IMR-90 (cell line): ENCODE data around the gene MUC7. TPM values are rescaled to one million over a fixed set of nuclear protein-coding genes. Genes with fewer than 3 reads are reported as not detected.

ENCODE experiments used
- ATAC-seq: fragments of 200-7000 bp; cut with Tn5 transposase; 2 replicates; pipeline ENCODE4 v1.9.1; 2020; ENCODE audit warnings: low read depth, mild to moderate bottlenecking, moderate library complexity
- BruUV-seq: library from RNA; stranded (reverse); fragments of 400-500 nt; replicated peaks from 2 replicates; lab custom pipeline; 2021; lab: Mats Ljungman, UMichigan
- CTCF ChIA-PET: fragments of 300-600 bp; formaldehyde crosslinking; extraction: SDS; loops from one replicate; lab custom pipeline; 2021; ENCODE audit warnings: antibody characterized with exemption; lab: Yijun Ruan, JAX
- POLR2A ChIA-PET: fragments of 300-600 bp; sonication (Branson Sonifier 250); formaldehyde crosslinking; loops from one replicate; lab custom pipeline; 2022; ENCODE audit warnings: antibody characterized with exemption; ENCODE audit not compliant: unreplicated experiment; lab: Charles Lee
- DNase-seq: peaks from one replicate; pipeline ENCODE4 v3.0.0; 2013
- H2AFZ ChIP-seq: replicated peaks from 2 replicates; pipeline ENCODE3; 2013; ENCODE audit warnings: low read length, mild to moderate bottlenecking; ENCODE audit not compliant: poor library complexity
- H2AK5ac ChIP-seq: 2 replicates; pipeline ENCODE4 v1.6.1; 2013; ENCODE audit warnings: low read depth, low read length, inconsistent platforms
- H2AK9ac ChIP-seq: replicated peaks from 2 replicates; pipeline ENCODE3; 2013; ENCODE audit warnings: mild to moderate bottlenecking, low read depth, low read length, moderate library complexity; ENCODE audit not compliant: poor library complexity
- H2BK120ac ChIP-seq: 2 replicates; pipeline ENCODE4 v1.6.1; 2013; ENCODE audit warnings: low read depth, low read length, inconsistent platforms
- H2BK15ac ChIP-seq: 3 replicates; pipeline ENCODE4 v1.6.1; 2013; ENCODE audit warnings: low read depth, low read length, inconsistent platforms
- H2BK20ac ChIP-seq: 2 replicates; pipeline ENCODE4 v1.6.1; 2013; ENCODE audit warnings: low read depth, mild to moderate bottlenecking, inconsistent platforms, low read length, moderate library complexity
- H2BK5ac ChIP-seq: 2 replicates; pipeline ENCODE4 v1.6.1; 2013; ENCODE audit warnings: mild to moderate bottlenecking, low read depth, low read length, inconsistent platforms; ENCODE audit not compliant: poor library complexity, severe bottlenecking
- H3K14ac ChIP-seq: replicated peaks from 2 replicates; pipeline ENCODE4 v1.6.1; 2013; ENCODE audit warnings: low read depth, low read length, inconsistent platforms
- H3K18ac ChIP-seq: 2 replicates; pipeline ENCODE4 v1.6.1; 2013; ENCODE audit warnings: low read depth, low read length, control low read depth
- H3K23ac ChIP-seq: 2 replicates; pipeline ENCODE4 v1.6.1; 2013; ENCODE audit warnings: low read depth, low read length, inconsistent platforms
- H3K27ac ChIP-seq: 2 replicates; pipeline ENCODE4 v1.5.1; 2013; ENCODE audit warnings: mild to moderate bottlenecking, control low read depth, low read length; ENCODE audit not compliant: insufficient read depth
- H3K27me3 ChIP-seq: 2 replicates; pipeline ENCODE4 v1.6.1; 2013; ENCODE audit warnings: low read length; ENCODE audit not compliant: control insufficient read depth, insufficient read depth
- H3K36me3 ChIP-seq: 2 replicates; pipeline ENCODE4 v1.6.1; 2013; ENCODE audit warnings: low read length, mixed read lengths; ENCODE audit not compliant: control insufficient read depth, insufficient read depth
- H3K4ac ChIP-seq: 2 replicates; pipeline ENCODE4 v1.6.1; 2013; ENCODE audit warnings: low read depth, low read length, inconsistent platforms
- H3K4me1 ChIP-seq: 2 replicates; pipeline ENCODE4 v1.6.1; 2013; ENCODE audit warnings: low read length, mixed read lengths; ENCODE audit not compliant: control insufficient read depth, insufficient read depth
- H3K4me2 ChIP-seq: 2 replicates; pipeline ENCODE4 v1.6.1; 2013; ENCODE audit warnings: low read depth, mild to moderate bottlenecking, control low read depth, low read length, moderate library complexity
- H3K4me3 ChIP-seq: 2 replicates; pipeline ENCODE4 v1.5.1; 2013; ENCODE audit warnings: low read depth, mild to moderate bottlenecking, control low read depth, low read length, moderate library complexity; ENCODE audit not compliant: insufficient read depth
- H3K56ac ChIP-seq: 2 replicates; pipeline ENCODE4 v1.6.1; 2013; ENCODE audit warnings: low read length, inconsistent platforms; ENCODE audit not compliant: insufficient read depth; ENCODE audit errors: extremely low read depth
- H3K79me1 ChIP-seq, 2 experiments: 2 replicates each; pipeline ENCODE4 v1.6.1; 2013; ENCODE audit warnings: low read length in 2 of 2, inconsistent platforms in 1 of 2, low read depth in 1 of 2
- H3K9ac ChIP-seq: 2 replicates; pipeline ENCODE4 v1.6.1; 2013; ENCODE audit warnings: low read depth, low read length, control low read depth
- H3K9me1 ChIP-seq: 2 replicates; pipeline ENCODE4 v1.6.1; 2013; ENCODE audit warnings: low read length, inconsistent platforms; ENCODE audit not compliant: insufficient read depth
- H3K9me3 ChIP-seq: 2 replicates; pipeline ENCODE4 v1.6.1; 2013; ENCODE audit warnings: low read length; ENCODE audit not compliant: control insufficient read depth, insufficient read depth
- H4K20me1 ChIP-seq: 2 replicates; pipeline ENCODE4 v1.6.1; 2013; ENCODE audit warnings: low read length, inconsistent platforms; ENCODE audit not compliant: insufficient read depth
- H4K5ac ChIP-seq: 2 replicates; pipeline ENCODE4 v1.6.1; 2013; ENCODE audit warnings: mild to moderate bottlenecking, low read depth, low read length, control low read depth
- H4K8ac ChIP-seq, 2 experiments: 2 replicates each; pipeline ENCODE4 v1.6.1; 2013; ENCODE audit warnings: low read depth in 2 of 2, low read length in 2 of 2, control low read depth in 1 of 2, inconsistent platforms in 1 of 2
- H4K91ac ChIP-seq: 2 replicates; pipeline ENCODE4 v1.6.1; 2013; ENCODE audit warnings: low read depth, low read length, inconsistent platforms; ENCODE audit not compliant: insufficient read depth
- BHLHE40 ChIP-seq: fragments of 150-350 bp; IDR thresholded peaks from 2 replicates; pipeline ENCODE4 v1.6.1; 2016; ENCODE audit warnings: mild to moderate bottlenecking, low read depth, low read length
- CEBPB ChIP-seq: IDR thresholded peaks from 2 replicates; pipeline ENCODE4 v1.6.1; 2012; ENCODE audit warnings: low read depth, low read length, improper control_type of control experiment
- CHD1 ChIP-seq: IDR thresholded peaks from 2 replicates; pipeline ENCODE4 v1.6.1; 2012; ENCODE audit warnings: low read depth, low read length, improper control_type of control experiment
- ELK1 ChIP-seq: fragments of 150-350 bp; IDR thresholded peaks from 2 replicates; pipeline ENCODE4 v1.6.1; 2016; ENCODE audit warnings: low read depth, mild to moderate bottlenecking, low read length, moderate library complexity, borderline replicate concordance
- FOS ChIP-seq: fragments of 150-350 bp; IDR thresholded peaks from 2 replicates; pipeline ENCODE4 v1.6.1; 2016; ENCODE audit warnings: low read depth, low read length
- MAFK ChIP-seq: IDR thresholded peaks from 2 replicates; pipeline ENCODE4 v1.6.1; 2012; ENCODE audit warnings: low read depth, low read length, improper control_type of control experiment
- MAZ ChIP-seq: IDR thresholded peaks from 2 replicates; pipeline ENCODE4 v1.6.1; 2012; ENCODE audit warnings: low read depth, mild to moderate bottlenecking, low read length, improper control_type of control experiment, moderate library complexity, borderline replicate concordance
- MXI1 ChIP-seq: IDR thresholded peaks from 2 replicates; pipeline ENCODE4 v1.6.1; 2012; ENCODE audit warnings: low read depth, mild to moderate bottlenecking, low read length, moderate library complexity, borderline replicate concordance
- NFE2L2 ChIP-seq: fragments of 150-350 bp; IDR thresholded peaks from 2 replicates; pipeline ENCODE4 v1.6.1; 2016; ENCODE audit warnings: low read depth, mild to moderate bottlenecking, low read length
- POLR2A ChIP-seq: IDR thresholded peaks from 2 replicates; pipeline ENCODE4 v1.6.1; 2012; ENCODE audit warnings: mild to moderate bottlenecking, low read depth, low read length
- RAD21 ChIP-seq: IDR thresholded peaks from 2 replicates; pipeline ENCODE4 v1.6.1; 2012; ENCODE audit warnings: low read length, improper control_type of control experiment
- RCOR1 ChIP-seq: IDR thresholded peaks from 2 replicates; pipeline ENCODE4 v1.6.1; 2012; ENCODE audit warnings: mild to moderate bottlenecking, low read length, improper control_type of control experiment; ENCODE audit not compliant: insufficient replicate concordance
- RFX5 ChIP-seq: IDR thresholded peaks from 2 replicates; pipeline ENCODE4 v1.8.0; 2012; ENCODE audit warnings: low read depth, mild to moderate bottlenecking, low read length, moderate library complexity
- SMC3 ChIP-seq: fragments of 150-350 bp; IDR thresholded peaks from 2 replicates; pipeline ENCODE4 v1.6.1; 2016; ENCODE audit warnings: low read depth, mild to moderate bottlenecking, antibody characterized with exemption, low read length, moderate library complexity
- USF2 ChIP-seq: fragments of 150-350 bp; IDR thresholded peaks from 2 replicates; pipeline ENCODE4 v1.6.1; 2017; ENCODE audit warnings: mild to moderate bottlenecking, antibody characterized with exemption, low read length, low read depth
- WGBS, 2 experiments: methylation state at CpG; one replicate each; pipeline versions ENCODE4 v1.1.5 to v1.1.7; 2013; ENCODE audit warnings: missing lambda C conversion rate in 2 of 2; ENCODE audit not compliant: insufficient read length in 1 of 2; ENCODE audit errors: extremely low coverage in 2 of 2; 5-methylcytosine and 5-hydroxymethylcytosine counted together
- dilution Hi-C: fragments of 300-500 bp; cut with HindIII; formaldehyde crosslinking; loops from one replicate; pipeline ENCODE4 v1.14.3; 2018; ENCODE audit warnings: low sequenced_read_pairs; ENCODE audit not compliant: unreplicated experiment
- in situ Hi-C: fragments of 300-500 bp; cut with MboI; formaldehyde crosslinking; loops from 3 replicates; pipeline ENCODE4 v1.14.3; 2019; ENCODE audit warnings: low sequenced_read_pairs, inconsistent platforms, mixed read lengths
- intact Hi-C: fragments of 100-400 bp; cut with micrococcal nuclease; formaldehyde crosslinking; loops from 2 replicates; pipeline ENCODE4 v1.10.0; 2022
- polyA plus RNA-seq, 3 experiments: library from polyadenylated mRNA; depleted of rRNA; stranded (reverse); fragments of >200 nt; gene quantifications; 2 replicates each; pipeline ENCODE4 v1.2.3, GENCODE V29; 2012; ENCODE audit warnings: low replicate concordance in 1 of 3
- total RNA-seq: library from RNA; depleted of rRNA; stranded (reverse); fragments of >200 nt; gene quantifications from 2 replicates; pipeline ENCODE4 v1.2.3, GENCODE V29; 2012
- TF ChIP-seq, protein P1 (sequence below): conservative IDR thresholded peaks from 2 replicates; pipeline ENCODE4 v1.5.1; 2012; ENCODE audit warnings: mild to moderate bottlenecking, low read depth, low read length, improper control_type of control experiment

MUC7 gene
- total and polyA plus RNA-seq, 2 of the 4 experiments (the other 2 are of a cell fraction) = not detected

DNA sequence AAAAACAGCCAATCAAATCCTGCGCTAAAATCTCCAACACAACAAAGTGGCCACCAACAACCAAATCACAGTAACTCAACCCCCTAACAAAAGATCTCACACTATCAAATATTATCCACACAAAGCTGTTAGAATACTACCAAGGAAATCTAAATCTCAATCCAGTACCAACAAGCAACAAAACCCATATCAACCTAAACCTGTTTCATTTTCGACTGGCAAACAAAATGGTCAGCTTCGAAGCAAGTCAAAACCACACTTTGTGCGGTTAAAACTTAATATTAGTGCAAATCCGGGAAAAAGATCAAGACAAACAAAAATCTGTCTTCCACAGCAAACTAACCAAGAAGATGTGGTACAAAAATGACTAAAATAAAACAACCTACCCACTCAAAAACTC, 28.7 kb upstream of the MUC7 start:
- dilution Hi-C loops (no loop called here), intact Hi-C loops (no loop called here), in situ Hi-C loops (no loop called here)
- 80% methylated on average over 1 of the region's 5 CpGs; no CpG with 5 or more reads in 1 of the 2 experiments for WGBS, 2 experiments
- no peak overlapping the region for H3K23ac ChIP-seq
- H2BK5ac ChIP-seq = no peak overlapping the region
- H2AK5ac ChIP-seq = no peak overlapping the region
- H2BK120ac ChIP-seq = no peak overlapping the region
- no peak overlapping the region for H4K91ac ChIP-seq
- H3K4me1 ChIP-seq = no peaks in the 10 kb centered on the region
- no peak overlapping the region for H2BK15ac ChIP-seq
- H3K9ac ChIP-seq = no peak overlapping the region
- no peak overlapping the region for H2AK9ac ChIP-seq
- no peaks in the 10 kb centered on the region for H3K27me3 ChIP-seq
- H3K14ac ChIP-seq = no peak overlapping the region
- ChIA-PET POLR2A (no interaction called here), CTCF (interaction anchor here (1.1 kb wide), 1 partner anchor 129 kb away, joined by 3 read pairs; no protein-coding TSS in a partner anchor)
- no peaks in the 10 kb centered on the region for H3K79me1 ChIP-seq
- no peak overlapping the region for H3K18ac ChIP-seq
- no peak overlapping the region for H2AFZ ChIP-seq
- no peak overlapping the region for H3K56ac ChIP-seq
- no peak overlapping the region for H2BK20ac ChIP-seq
- DNase-seq = no peak
- no peak overlapping the region for H3K27ac ChIP-seq
- H4K20me1 ChIP-seq = no peaks in the 10 kb centered on the region
- H3K4me3 ChIP-seq = no peak overlapping the region
- TF ChIP-seq RFX5 (no peak), USF2 (no peak), MAFK (no peak), RCOR1 (no peak), ELK1 (no peak), MXI1 (no peak), CEBPB (no peak), CHD1 (no peak), MAZ (no peak), BHLHE40 (no peak), NFE2L2 (no peak), RAD21 (no peak), SMC3 (no peak), POLR2A (no peak), FOS (no peak)
- TF ChIP-seq, protein P1, sequence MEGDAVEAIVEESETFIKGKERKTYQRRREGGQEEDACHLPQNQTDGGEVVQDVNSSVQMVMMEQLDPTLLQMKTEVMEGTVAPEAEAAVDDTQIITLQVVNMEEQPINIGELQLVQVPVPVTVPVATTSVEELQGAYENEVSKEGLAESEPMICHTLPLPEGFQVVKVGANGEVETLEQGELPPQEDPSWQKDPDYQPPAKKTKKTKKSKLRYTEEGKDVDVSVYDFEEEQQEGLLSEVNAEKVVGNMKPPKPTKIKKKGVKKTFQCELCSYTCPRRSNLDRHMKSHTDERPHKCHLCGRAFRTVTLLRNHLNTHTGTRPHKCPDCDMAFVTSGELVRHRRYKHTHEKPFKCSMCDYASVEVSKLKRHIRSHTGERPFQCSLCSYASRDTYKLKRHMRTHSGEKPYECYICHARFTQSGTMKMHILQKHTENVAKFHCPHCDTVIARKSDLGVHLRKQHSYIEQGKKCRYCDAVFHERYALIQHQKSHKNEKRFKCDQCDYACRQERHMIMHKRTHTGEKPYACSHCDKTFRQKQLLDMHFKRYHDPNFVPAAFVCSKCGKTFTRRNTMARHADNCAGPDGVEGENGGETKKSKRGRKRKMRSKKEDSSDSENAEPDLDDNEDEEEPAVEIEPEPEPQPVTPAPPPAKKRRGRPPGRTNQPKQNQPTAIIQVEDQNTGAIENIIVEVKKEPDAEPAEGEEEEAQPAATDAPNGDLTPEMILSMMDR = no peak
- H3K9me3 ChIP-seq = no peaks in the 10 kb centered on the region
- no peak overlapping the region for H4K8ac ChIP-seq
- H3K4ac ChIP-seq = no peak overlapping the region
- no peak overlapping the region for H3K4me2 ChIP-seq
- BruUV-seq = no TSS peak
- no peaks in the 10 kb centered on the region for H3K36me3 ChIP-seq
- no peaks in the 10 kb centered on the region for H3K9me1 ChIP-seq
- ATAC-seq = no peak
- no peak overlapping the region for H4K5ac ChIP-seq
